Stimulated activated CD4-positive, alpha-beta T cell treated with anti-CD3 and anti-CD28 coated beads, Interleukin-1b, Interleukin-23, amount 100 ng/mL, for 4 hours (primary cell): ENCODE data around the gene RBM33.
A peak's percentile ranks its signal among the peaks of the same experiment; 100 is the strongest.
"Not testable (repeated sequence)": the region's sequence is repeated elsewhere in the genome, so short reads cannot be mapped to it uniquely, and the experiment has no call there.

ENCODE experiments used
- DNase-seq, 2 donors: peaks; one replicate each; pipeline ENCODE4 v3.0.0-alpha.2; 2020; ENCODE audit warnings: low read depth in 2 of 2

RBM33 gene

GRCh38 chr7:155644178-155644970 lies at the start of gene RBM33:
TSS of gene RBM33 (plus strand) at chr7:155644661. CDS start at chr7:155644877, 216 bp downstream.
- peak; percentile 53 to 74 for DNase-seq

DNA sequence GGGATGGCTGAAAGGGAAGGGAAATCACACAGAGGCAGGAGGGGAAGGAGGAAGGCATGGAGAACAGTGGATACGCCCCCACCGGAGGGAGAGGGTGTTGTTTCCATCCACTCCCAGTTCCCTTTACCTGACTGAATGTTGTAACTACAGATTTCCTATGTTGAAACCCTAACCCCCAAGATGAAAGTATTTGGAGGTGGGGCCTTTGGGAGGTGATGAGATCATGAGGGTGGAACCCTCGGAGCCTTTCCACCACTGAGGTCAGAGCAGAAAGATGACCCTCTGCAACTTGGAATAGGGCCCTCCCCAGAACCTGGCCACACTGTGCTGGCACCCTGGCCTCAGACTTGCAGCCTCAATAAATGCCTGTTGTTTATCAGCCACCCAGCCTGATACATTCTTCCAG lies 49.5 kb upstream of the RBM33 start:
- no peak for DNase-seq

DNA sequence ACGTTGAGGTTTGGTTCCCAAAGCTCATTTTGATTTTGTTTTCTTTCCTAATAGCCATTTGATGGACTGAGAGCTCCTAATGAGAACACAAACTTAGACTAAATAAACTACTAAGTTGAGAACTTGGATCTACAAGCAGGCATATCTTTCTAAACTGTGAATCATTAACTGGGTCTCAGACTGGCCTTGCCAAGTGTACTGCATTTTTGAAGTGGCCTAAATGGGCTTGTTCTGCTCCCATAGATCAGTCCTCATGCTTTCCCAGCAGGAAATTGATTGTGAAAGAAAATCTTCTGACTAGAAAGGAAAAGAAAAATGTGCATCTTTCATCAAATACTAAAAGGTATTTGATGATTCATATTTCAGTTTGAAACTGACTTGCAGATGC lies 46.7 kb upstream of the RBM33 start:
- no peak for DNase-seq

DNA sequence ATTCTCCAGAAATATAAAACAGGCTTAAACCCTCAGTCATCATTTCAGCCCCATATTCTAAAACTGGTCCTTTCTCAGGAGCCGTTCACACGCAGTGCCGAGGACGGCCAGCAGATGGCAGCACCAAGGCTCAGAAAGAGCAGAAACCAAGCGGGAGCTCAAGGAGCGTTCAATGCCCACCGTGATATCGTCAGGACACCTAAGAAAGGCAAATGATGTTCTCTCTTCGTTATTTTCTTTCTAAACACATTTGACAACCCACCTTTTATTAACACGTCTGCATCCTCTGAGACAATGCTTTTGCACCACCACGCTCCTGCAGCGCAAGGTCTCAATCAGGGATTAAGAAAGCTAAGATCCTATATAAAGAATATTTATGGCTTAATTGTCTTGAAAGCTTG lies 45.7 kb upstream of the RBM33 start:
- DNase-seq: peak; percentile 84 to 86

DNA sequence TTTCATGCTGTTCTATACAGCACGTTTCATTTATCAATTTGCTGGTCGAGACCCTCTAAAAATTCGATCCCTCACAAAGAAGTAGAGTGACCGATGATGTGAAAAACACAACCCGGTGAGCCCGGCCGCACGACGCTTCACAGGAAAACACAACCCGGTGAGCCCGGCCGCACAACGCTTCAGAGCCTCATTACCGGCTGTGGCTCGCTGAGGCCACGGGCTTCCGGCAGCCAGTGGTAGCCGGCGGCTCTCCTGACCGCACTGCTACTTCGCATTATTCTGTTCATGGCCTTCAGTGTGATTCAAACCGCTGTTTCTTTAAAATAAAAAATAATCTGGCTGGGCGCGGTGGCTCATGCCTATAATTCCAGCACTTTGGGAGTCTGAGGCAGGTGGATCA lies 42.3 kb upstream of the RBM33 start:
- no peak for DNase-seq

DNA sequence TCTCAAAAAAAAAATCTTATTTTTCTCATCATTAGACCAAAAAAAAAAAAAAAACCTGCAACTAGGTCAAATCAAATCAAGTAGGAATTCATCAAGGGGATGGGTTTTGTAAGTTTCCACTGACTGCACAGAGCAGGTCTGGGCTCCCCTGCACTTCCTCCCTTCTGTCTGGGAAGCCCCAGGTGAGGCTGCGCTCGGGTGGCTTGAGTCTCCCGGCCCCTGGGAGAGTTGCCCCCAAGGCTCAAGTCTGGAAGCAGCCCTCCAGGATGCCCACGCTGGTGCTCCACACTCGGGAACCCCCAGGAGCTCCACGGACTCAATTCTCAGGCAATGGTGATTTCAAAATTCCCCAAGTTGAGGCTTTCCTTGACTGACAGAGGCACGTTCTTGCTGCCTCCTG lies 41.7 kb upstream of the RBM33 start:
- DNase-seq: no peak

- DNase-seq: no peak
Observed at GRCh38 chr7:155603205-155603857, 41.1 kb upstream of the RBM33 start.

DNA sequence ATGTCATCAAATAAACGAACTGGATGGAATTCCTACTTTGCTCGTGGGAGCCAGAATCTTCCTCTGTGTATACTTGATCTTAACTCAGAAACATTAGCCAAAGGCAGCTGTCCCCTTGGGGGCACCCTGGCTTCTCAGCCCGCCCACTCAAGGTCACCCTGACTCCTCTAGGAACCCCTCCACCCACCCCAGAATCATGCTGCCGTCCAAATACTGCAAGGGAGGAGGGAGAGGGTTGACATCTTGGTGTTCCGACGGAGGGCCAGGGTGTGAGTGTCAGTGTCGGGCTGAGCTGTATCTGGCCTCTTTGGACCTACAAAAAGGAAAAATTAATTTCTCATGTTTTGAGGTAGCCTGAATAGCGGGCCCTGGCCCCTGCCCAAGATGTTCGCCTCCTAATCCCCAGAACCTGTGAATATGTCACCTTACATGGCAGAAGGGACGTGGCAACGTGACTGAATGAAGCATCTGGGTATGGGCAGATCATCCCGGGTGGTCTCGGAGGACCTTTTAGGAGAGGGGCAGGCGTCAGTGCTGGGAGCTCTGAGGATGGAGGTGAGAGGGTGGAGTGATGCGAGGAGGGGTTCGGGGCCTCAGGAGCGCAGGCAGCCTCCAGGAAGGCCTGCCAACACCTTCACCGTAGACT lies 40.5 kb upstream of the RBM33 start:
- DNase-seq: no peak

DNA sequence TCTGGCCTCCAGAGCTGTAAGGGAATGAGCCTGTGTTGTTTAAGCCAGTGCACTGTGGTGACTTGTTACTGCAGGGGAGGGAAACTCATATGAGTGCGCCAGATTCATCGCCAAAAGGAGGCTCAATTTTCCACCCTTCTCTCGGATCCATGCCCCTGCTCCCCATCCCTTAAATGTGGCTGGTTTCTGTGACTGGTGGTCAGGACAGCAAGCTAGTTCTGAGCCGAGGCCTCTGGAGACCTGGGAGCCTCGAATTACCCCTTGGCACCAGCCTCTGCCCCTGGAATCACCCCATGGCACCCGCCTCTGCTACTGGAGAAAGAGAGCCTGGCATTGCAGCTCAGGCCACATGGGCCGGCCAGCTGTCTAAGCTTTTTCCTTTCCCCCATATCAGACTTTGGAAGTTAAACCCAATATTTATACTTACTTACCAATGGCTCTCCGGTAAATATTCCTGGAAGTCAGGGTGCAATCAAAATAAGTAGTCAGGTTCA lies 39.9 kb upstream of the RBM33 start:
- DNase-seq: no peak

GRCh38 chr7:155609185-155609584 lies 35.3 kb upstream of the RBM33 start:
- DNase-seq: no peak

GRCh38 chr7:155610633-155611193 lies 33.7 kb upstream of the RBM33 start:
- no peak for DNase-seq

- no peak for DNase-seq
Observed at GRCh38 chr7:155611808-155612447, 32.5 kb upstream of the RBM33 start.

DNA sequence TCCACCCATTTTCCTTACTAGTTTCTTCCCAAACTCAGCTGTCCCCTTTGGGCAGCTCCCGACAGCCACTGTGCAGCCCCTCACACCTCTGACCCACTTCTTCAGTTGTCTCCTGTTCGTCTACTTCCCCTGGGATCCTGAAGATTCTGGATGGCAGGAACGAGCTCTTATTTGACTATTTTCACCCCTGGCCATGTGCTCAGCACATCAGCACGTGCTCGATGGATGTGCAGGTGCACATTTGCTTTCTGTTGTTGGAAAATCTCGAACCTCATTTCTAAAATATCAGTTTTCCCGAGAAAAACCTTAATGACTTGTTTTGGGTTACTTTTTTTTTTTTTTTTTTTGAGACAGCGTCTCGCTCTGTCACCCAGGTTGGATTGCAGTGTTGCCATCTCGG lies 31.8 kb upstream of the RBM33 start:
- DNase-seq: no peak

DNA sequence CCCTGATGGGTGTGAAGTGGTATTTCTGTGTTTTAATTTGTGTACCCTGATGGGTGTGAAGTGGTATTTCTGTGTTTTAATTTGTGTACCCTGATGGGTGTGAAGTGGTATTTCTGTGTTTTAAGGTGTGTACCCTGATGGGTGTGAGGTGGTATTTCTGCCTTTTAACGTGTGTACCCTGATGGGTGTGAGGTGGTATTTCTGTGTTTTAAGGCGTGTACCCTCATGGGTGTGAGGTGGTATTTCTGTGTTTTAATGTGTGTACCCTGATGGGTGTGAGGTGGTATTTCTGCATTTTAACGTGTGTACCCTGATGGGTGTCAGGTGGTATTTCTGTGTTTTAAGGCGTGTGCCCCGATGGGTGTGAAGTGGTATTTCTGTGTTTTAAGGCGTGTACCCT lies 29.4 kb upstream of the RBM33 start:
- not testable (repeated sequence) for DNase-seq

- no peak for DNase-seq
Observed at GRCh38 chr7:155618708-155619633, 25.5 kb upstream of the RBM33 start.

GRCh38 chr7:155619634-155620271 lies 24.7 kb upstream of the RBM33 start:
- no peak for DNase-seq

DNA sequence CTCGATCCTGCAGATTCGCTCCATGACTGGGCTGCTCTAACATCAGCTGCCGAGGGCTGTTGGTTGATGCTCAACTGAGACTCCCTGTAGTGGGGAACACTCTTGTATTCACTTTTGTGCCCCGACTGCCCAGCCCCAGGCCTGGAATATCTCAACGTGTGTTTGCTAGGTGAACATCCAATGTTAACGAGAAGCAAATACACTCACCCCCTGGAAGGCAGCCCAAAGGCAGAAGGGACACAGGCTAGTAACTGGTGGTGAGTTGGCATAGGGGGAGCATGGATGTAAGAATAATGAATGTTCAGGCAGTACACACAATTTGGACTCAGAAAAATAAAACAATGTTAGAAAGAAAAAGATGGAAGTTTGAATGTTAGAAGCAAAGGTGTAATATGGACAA lies 24.0 kb upstream of the RBM33 start:
- DNase-seq: no peak

GRCh38 chr7:155621418-155621980 lies 23.0 kb upstream of the RBM33 start:
- no peak for DNase-seq

GRCh38 chr7:155624412-155624811 lies 20.0 kb upstream of the RBM33 start:
- DNase-seq: no peak

DNA sequence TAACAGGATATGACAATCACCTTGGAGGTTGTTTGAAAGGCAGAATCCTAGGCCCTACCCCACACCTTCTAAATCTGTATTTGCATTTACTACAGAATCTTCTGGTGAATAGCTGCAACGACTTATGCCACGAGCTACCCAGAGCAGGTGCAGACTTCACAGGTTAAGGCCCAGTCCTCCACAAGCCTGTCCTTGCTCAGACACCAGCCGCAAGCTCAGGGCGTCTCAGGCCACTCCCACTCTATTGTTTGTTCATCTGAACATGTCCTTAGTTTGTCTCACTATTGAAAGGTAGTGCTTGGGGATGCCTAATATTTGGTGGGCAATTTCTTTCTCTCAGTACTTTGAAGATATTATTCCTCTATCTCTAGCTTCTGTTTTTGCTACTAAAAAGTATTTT lies 18.9 kb upstream of the RBM33 start:
- no peak for DNase-seq
